A549 (cell line): ENCODE data around the gene UACA. TPM values are rescaled to one million over a fixed set of nuclear protein-coding genes. Genes with fewer than 3 reads are reported as not detected.

Experiments used
- ATAC-seq, 2 experiments: fragments of 200-7000 bp in 1 of 2; fragments of >200 bp in 1 of 2; cut with Nextera tagmentation in 1 of 2; cut with Tn5 transposase in 1 of 2; 3 replicates each; pipeline versions ENCODE4 v1.8.0 to v1.9.1; 2018 to 2020; ENCODE audit warnings: mild to moderate bottlenecking in 1 of 2, moderate library complexity in 1 of 2
- CTCF ChIA-PET: fragments of 300-600 bp; sonication (Branson Sonifier 250); formaldehyde crosslinking; extraction: SDS; loops from one replicate; lab custom pipeline; 2021; ENCODE audit warnings: antibody characterized with exemption, inconsistent platforms; lab: Yijun Ruan, JAX
- POLR2A ChIA-PET: fragments of 350-600 bp; formaldehyde crosslinking; extraction: SDS; loops from one replicate; lab custom pipeline; 2021; ENCODE audit warnings: antibody characterized with exemption, inconsistent platforms; lab: Yijun Ruan, JAX
- DNase-seq, 2 experiments: peaks; one replicate each; pipeline versions ENCODE4 v3.0.0 to v3.0.0-alpha.2; 2011 to 2016; ENCODE audit warnings: low read depth in 1 of 2, low spot score in 1 of 2
- FAIRE-seq: peaks from 2 replicates; lab custom pipeline; 2011; peaks lifted over from hg19 to GRCh38; lab: Jason Lieb, UNC
- H3K27ac ChIP-seq, 2 experiments: fragments of >200 bp; sonication (Bioruptor Twin); formaldehyde crosslinking; 3 replicates each; pipeline ENCODE4 v1.5.1; 2016 to 2017
- H3K4me1 ChIP-seq: fragments of >200 bp; sonication (Bioruptor Twin); formaldehyde crosslinking; 3 replicates; pipeline ENCODE4 v1.6.1; 2016
- H3K4me2 ChIP-seq: fragments of >200 bp; sonication (Bioruptor Twin); formaldehyde crosslinking; 3 replicates; pipeline ENCODE4 v1.6.1; 2016
- H3K4me3 ChIP-seq: fragments of >200 bp; sonication (Bioruptor Twin); formaldehyde crosslinking; 3 replicates; pipeline ENCODE4 v1.5.1; 2016
- H3K9me3 ChIP-seq: fragments of >200 bp; sonication (Bioruptor Twin); formaldehyde crosslinking; 3 replicates; pipeline ENCODE4 v1.6.1; 2016
- ATOH8 ChIP-seq: fragments of 250-450 bp; sonication (Bioruptor Pico); IDR thresholded peaks from 2 replicates; pipeline ENCODE4 v1.5.0; 2020; ENCODE audit warnings: low read depth, mild to moderate bottlenecking, moderate library complexity
- BHLHE40 ChIP-seq: IDR thresholded peaks from 2 replicates; pipeline ENCODE4 v1.6.1; 2012; ENCODE audit warnings: low read depth, low read length, inconsistent platforms
- CBX2 ChIP-seq: fragments of 200-600 bp; sonication (generic); IDR thresholded peaks from 2 replicates; pipeline ENCODE4 v1.6.1; 2016; ENCODE audit warnings: low read depth, mild to moderate bottlenecking, borderline replicate concordance
- CEBPB ChIP-seq, 2 experiments: fragments of >200 bp in 1 of 2; sonication (Bioruptor Twin) in 1 of 2; formaldehyde crosslinking in 1 of 2; IDR thresholded peaks; 2 replicates each; pipeline ENCODE4 v1.6.1; 2012 to 2016
- CHD2 ChIP-seq: fragments of 150-350 bp; IDR thresholded peaks from 2 replicates; pipeline ENCODE4 v1.6.1; 2014; ENCODE audit warnings: low read length; ENCODE audit not compliant: partially characterized antibody
- CHD4 ChIP-seq: fragments of 200-600 bp; sonication (generic); IDR thresholded peaks from 2 replicates; pipeline ENCODE4 v1.6.1; 2016; ENCODE audit warnings: antibody characterized with exemption, mild to moderate bottlenecking, borderline replicate concordance
- E2F6 ChIP-seq: IDR thresholded peaks from 2 replicates; pipeline ENCODE4 v1.6.1; 2012; ENCODE audit warnings: low read depth, borderline replicate concordance
- EHMT2 ChIP-seq: fragments of 200-600 bp; sonication (generic); IDR thresholded peaks from 2 replicates; pipeline ENCODE4 v1.6.1; 2016; ENCODE audit warnings: antibody characterized with exemption, low read depth, mild to moderate bottlenecking, moderate library complexity
- FOXS1 ChIP-seq: fragments of 250-450 bp; sonication (Bioruptor Pico); IDR thresholded peaks from 2 replicates; pipeline ENCODE4 v1.5.0; 2020; ENCODE audit warnings: mild to moderate bottlenecking, moderate library complexity
- HDAC2 ChIP-seq: fragments of 200-600 bp; sonication (generic); IDR thresholded peaks from 2 replicates; pipeline ENCODE4 v1.6.1; 2016
- HES2 ChIP-seq: fragments of >200 bp; sonication (Bioruptor Twin); formaldehyde crosslinking; IDR thresholded peaks from 2 replicates; pipeline ENCODE4 v1.6.1; 2016
- HOXB5 ChIP-seq: fragments of 250-450 bp; sonication (Bioruptor Pico); IDR thresholded peaks from 2 replicates; pipeline ENCODE4 v1.5.0; 2020; ENCODE audit warnings: mild to moderate bottlenecking, moderate library complexity
- KDM1A ChIP-seq: fragments of 200-600 bp; sonication (generic); IDR thresholded peaks from 2 replicates; pipeline ENCODE4 v1.6.1; 2016; ENCODE audit warnings: low read depth, mild to moderate bottlenecking
- KDM5A ChIP-seq: fragments of 200-600 bp; sonication (generic); IDR thresholded peaks from 2 replicates; pipeline ENCODE4 v1.6.1; 2016; ENCODE audit warnings: antibody characterized with exemption, mild to moderate bottlenecking
- MAFK ChIP-seq: fragments of 450-650 bp; IDR thresholded peaks from 2 replicates; pipeline ENCODE4 v1.6.1; 2014; ENCODE audit not compliant: partially characterized antibody
- NFE2L2 ChIP-seq: fragments of 150-350 bp; conservative IDR thresholded peaks from 2 replicates; pipeline ENCODE4 v1.6.1; 2014; ENCODE audit warnings: low read length
- NPAS2 ChIP-seq: fragments of 250-450 bp; sonication (Bioruptor Pico); IDR thresholded peaks from 2 replicates; pipeline ENCODE4 v1.8.0; 2022; ENCODE audit warnings: mild to moderate bottlenecking, moderate library complexity, borderline replicate concordance
- NR3C1 ChIP-seq: fragments of >200 bp; sonication (Bioruptor Twin); formaldehyde crosslinking; IDR thresholded peaks from 3 replicates; pipeline ENCODE4 v1.6.1; 2017
- PBX3 ChIP-seq: IDR thresholded peaks from 2 replicates; pipeline ENCODE4 v1.6.1; 2012
- PHF8 ChIP-seq: fragments of 200-600 bp; sonication (generic); IDR thresholded peaks from 2 replicates; pipeline ENCODE4 v1.6.1; 2016; ENCODE audit warnings: low read depth, mild to moderate bottlenecking, antibody characterized with exemption, moderate library complexity, borderline replicate concordance
- RCOR1 ChIP-seq: fragments of 150-350 bp; IDR thresholded peaks from 2 replicates; pipeline ENCODE4 v1.6.1; 2014; ENCODE audit warnings: antibody characterized with exemption, low read length, low read depth
- REST ChIP-seq: fragments of 200-600 bp; sonication (generic); IDR thresholded peaks from 2 replicates; pipeline ENCODE4 v1.6.1; 2016; ENCODE audit warnings: antibody characterized with exemption, mild to moderate bottlenecking, moderate library complexity
- RNF2 ChIP-seq: fragments of 200-600 bp; sonication (generic); IDR thresholded peaks from 2 replicates; pipeline ENCODE4 v1.6.1; 2016; ENCODE audit warnings: low read depth, mild to moderate bottlenecking, antibody characterized with exemption, moderate library complexity, borderline replicate concordance
- SREBF2 ChIP-seq: fragments of 450-650 bp; IDR thresholded peaks from 2 replicates; pipeline ENCODE4 v1.6.1; 2014; ENCODE audit warnings: mild to moderate bottlenecking, moderate library complexity
- USF2 ChIP-seq: fragments of 450-650 bp; IDR thresholded peaks from 2 replicates; pipeline ENCODE4 v1.6.1; 2014; ENCODE audit warnings: antibody characterized with exemption
- ZNF302 ChIP-seq: fragments of 250-450 bp; sonication (Bioruptor Pico); IDR thresholded peaks from 2 replicates; pipeline ENCODE4 v1.9.0; 2021; ENCODE audit warnings: inconsistent platforms, mild to moderate bottlenecking, moderate library complexity
- ZSCAN20 ChIP-seq: fragments of 250-450 bp; sonication (Bioruptor Pico); IDR thresholded peaks from 2 replicates; pipeline ENCODE4 v1.8.0; 2022; ENCODE audit warnings: mild to moderate bottlenecking, moderate library complexity
- WGBS: methylation state at CpG from one replicate; pipeline ENCODE4 v1.1.6; 2017; ENCODE audit errors: missing lambda C conversion rate; 5-methylcytosine and 5-hydroxymethylcytosine counted together
- polyA plus RNA-seq, 4 experiments: library from polyadenylated mRNA; depleted of rRNA in 3 of 4; stranded (reverse); fragments of >200 nt; fragmentation: RNase III in 1 of 4; extraction: RNeasy Plus Mini Kit Qiagen cat#74134 plus additional on column Dnase treatment in 1 of 4; gene quantifications; 2 replicates in 3 of 4; 3 replicates in 1 of 4; pipeline ENCODE4 v1.2.3, GENCODE V29; 2011 to 2017

The UACA gene
- polyA plus RNA-seq, 2 of the 4 experiments (the other 2 are of a cell fraction), result 31.9 to 80.4 TPM

- ChIA-PET POLR2A (interaction anchor here (0.8 to 0.9 kb wide), 3 partner anchors 9 to 50 kb away, joined by 3 to 4 read pairs (median 4); no protein-coding TSS in a partner anchor), CTCF (interaction anchor here (1.0 to 7.7 kb wide), 5 partner anchors 10 to 167 kb away, joined by 3 to 45 read pairs (median 15); no protein-coding TSS in a partner anchor)
- peak overlapping the region; percentile 59 for H3K4me2 ChIP-seq
- H3K4me3 ChIP-seq, result no peak overlapping the region
- no peak for TF ChIP-seq SREBF2
- TF ChIP-seq RNF2, result no peak
- no peak for TF ChIP-seq HES2
- TF ChIP-seq NR3C1, result no peak
- no peak for TF ChIP-seq CHD4
- no peak for TF ChIP-seq RCOR1
- TF ChIP-seq ZNF302 (CRISPR knock-in tag), result no peak
- TF ChIP-seq NFE2L2, result no peak
- TF ChIP-seq KDM5A, result no peak
- no peak for TF ChIP-seq ATOH8 (CRISPR knock-in tag)
- no peak for TF ChIP-seq EHMT2
- no peak for TF ChIP-seq CEBPB (IDR thresholded peaks at IDR 0.05)
- no peak for TF ChIP-seq FOXS1
- TF ChIP-seq NPAS2 (CRISPR knock-in tag), result no peak
- TF ChIP-seq HDAC2, result no peak
- TF ChIP-seq USF2, result no peak
- no peak for TF ChIP-seq E2F6
- TF ChIP-seq BHLHE40, result no peak
- TF ChIP-seq PHF8, result no peak
- TF ChIP-seq MAFK, result no peak
- peak overlapping the region; percentile 34 to 52 for H3K27ac ChIP-seq
- ATAC-seq (peak in 1 of 2 experiments; percentile 30; a peak in 2 of 6 replicates), DNase-seq (no peak), FAIRE-seq (peak; percentile 73)
- H3K4me1 ChIP-seq, result peaks cover 50% of the 10 kb centered on the region
- WGBS, result 76% methylated on average over 2 of the region's 2 CpGs
- H3K9me3 ChIP-seq, result no peaks in the 10 kb centered on the region
Observed at GRCh38 chr15:70714015-70714414, 49.3 kb downstream of the UACA start.

GRCh38 chr15:70712271-70712670 lies 51.1 kb downstream of the UACA start:
- WGBS, result 94% methylated on average over 3 of the region's 3 CpGs
- H3K4me2 ChIP-seq, result no peak overlapping the region
- no peak overlapping the region for H3K27ac ChIP-seq
- H3K4me3 ChIP-seq, result no peak overlapping the region
- no peak for TF ChIP-seq KDM1A
- no peak for TF ChIP-seq HOXB5 (CRISPR knock-in tag)
- TF ChIP-seq PHF8, result no peak
- no peak for TF ChIP-seq CHD2
- TF ChIP-seq REST, result no peak
- TF ChIP-seq PBX3, result no peak
- no peak for TF ChIP-seq CBX2
- TF ChIP-seq ZSCAN20 (CRISPR knock-in tag), result no peak
- TF ChIP-seq CEBPB (IDR thresholded peaks at IDR 0.05), result no peak
- TF ChIP-seq RNF2, result no peak
- no peak for TF ChIP-seq BHLHE40
- ChIA-PET CTCF (interaction anchor here (1.0 to 7.7 kb wide), 3 partner anchors 9 to 100 kb away, joined by 3 to 45 read pairs (median 43); no protein-coding TSS in a partner anchor), POLR2A (no interaction called here)
- H3K9me3 ChIP-seq, result no peaks in the 10 kb centered on the region
- ATAC-seq, result no peak
- FAIRE-seq, result peak; percentile 7
- DNase-seq, result no peak
- peaks cover 46% of the 10 kb centered on the region for H3K4me1 ChIP-seq
